IMR-90 (cell line): ENCODE measurements around the gene RTEL1. TPM values are rescaled to one million over a fixed set of nuclear protein-coding genes. Genes with fewer than 3 reads are reported as not detected.

Experiments
- ATAC-seq: fragments of 200-7000 bp; cut with Tn5 transposase; 2 replicates; pipeline ENCODE4 v1.9.1; 2020; ENCODE audit warnings: low read depth, mild to moderate bottlenecking, moderate library complexity
- BruUV-seq: library from RNA; stranded (reverse); fragments of 400-500 nt; replicated peaks from 2 replicates; lab custom pipeline; 2021; lab: Mats Ljungman, UMichigan
- CTCF ChIA-PET: fragments of 300-600 bp; formaldehyde crosslinking; extraction: SDS; loops from one replicate; lab custom pipeline; 2021; ENCODE audit warnings: antibody characterized with exemption; lab: Yijun Ruan, JAX
- POLR2A ChIA-PET: fragments of 300-600 bp; sonication (Branson Sonifier 250); formaldehyde crosslinking; loops from one replicate; lab custom pipeline; 2022; ENCODE audit warnings: antibody characterized with exemption; ENCODE audit not compliant: unreplicated experiment; lab: Charles Lee
- DNase-seq: peaks from one replicate; pipeline ENCODE4 v3.0.0; 2013
- H2AFZ ChIP-seq: replicated peaks from 2 replicates; pipeline ENCODE3; 2013; ENCODE audit warnings: low read length, mild to moderate bottlenecking; ENCODE audit not compliant: poor library complexity
- H2AK5ac ChIP-seq: 2 replicates; pipeline ENCODE4 v1.6.1; 2013; ENCODE audit warnings: low read depth, low read length, inconsistent platforms
- H2AK9ac ChIP-seq: replicated peaks from 2 replicates; pipeline ENCODE3; 2013; ENCODE audit warnings: mild to moderate bottlenecking, low read depth, low read length, moderate library complexity; ENCODE audit not compliant: poor library complexity
- H2BK120ac ChIP-seq: 2 replicates; pipeline ENCODE4 v1.6.1; 2013; ENCODE audit warnings: low read depth, low read length, inconsistent platforms
- H2BK15ac ChIP-seq: 3 replicates; pipeline ENCODE4 v1.6.1; 2013; ENCODE audit warnings: low read depth, low read length, inconsistent platforms
- H2BK20ac ChIP-seq: 2 replicates; pipeline ENCODE4 v1.6.1; 2013; ENCODE audit warnings: low read depth, mild to moderate bottlenecking, inconsistent platforms, low read length, moderate library complexity
- H2BK5ac ChIP-seq: 2 replicates; pipeline ENCODE4 v1.6.1; 2013; ENCODE audit warnings: mild to moderate bottlenecking, low read depth, low read length, inconsistent platforms; ENCODE audit not compliant: poor library complexity, severe bottlenecking
- H3K14ac ChIP-seq: replicated peaks from 2 replicates; pipeline ENCODE4 v1.6.1; 2013; ENCODE audit warnings: low read depth, low read length, inconsistent platforms
- H3K18ac ChIP-seq: 2 replicates; pipeline ENCODE4 v1.6.1; 2013; ENCODE audit warnings: low read depth, low read length, control low read depth
- H3K23ac ChIP-seq: 2 replicates; pipeline ENCODE4 v1.6.1; 2013; ENCODE audit warnings: low read depth, low read length, inconsistent platforms
- H3K27ac ChIP-seq: 2 replicates; pipeline ENCODE4 v1.5.1; 2013; ENCODE audit warnings: mild to moderate bottlenecking, control low read depth, low read length; ENCODE audit not compliant: insufficient read depth
- H3K27me3 ChIP-seq: 2 replicates; pipeline ENCODE4 v1.6.1; 2013; ENCODE audit warnings: low read length; ENCODE audit not compliant: control insufficient read depth, insufficient read depth
- H3K36me3 ChIP-seq: 2 replicates; pipeline ENCODE4 v1.6.1; 2013; ENCODE audit warnings: low read length, mixed read lengths; ENCODE audit not compliant: control insufficient read depth, insufficient read depth
- H3K4ac ChIP-seq: 2 replicates; pipeline ENCODE4 v1.6.1; 2013; ENCODE audit warnings: low read depth, low read length, inconsistent platforms
- H3K4me1 ChIP-seq: 2 replicates; pipeline ENCODE4 v1.6.1; 2013; ENCODE audit warnings: low read length, mixed read lengths; ENCODE audit not compliant: control insufficient read depth, insufficient read depth
- H3K4me2 ChIP-seq: 2 replicates; pipeline ENCODE4 v1.6.1; 2013; ENCODE audit warnings: low read depth, mild to moderate bottlenecking, control low read depth, low read length, moderate library complexity
- H3K4me3 ChIP-seq: 2 replicates; pipeline ENCODE4 v1.5.1; 2013; ENCODE audit warnings: low read depth, mild to moderate bottlenecking, control low read depth, low read length, moderate library complexity; ENCODE audit not compliant: insufficient read depth
- H3K56ac ChIP-seq: 2 replicates; pipeline ENCODE4 v1.6.1; 2013; ENCODE audit warnings: low read length, inconsistent platforms; ENCODE audit not compliant: insufficient read depth; ENCODE audit errors: extremely low read depth
- H3K79me1 ChIP-seq, 2 experiments: 2 replicates each; pipeline ENCODE4 v1.6.1; 2013; ENCODE audit warnings: low read length in 2 of 2, inconsistent platforms in 1 of 2, low read depth in 1 of 2
- H3K9ac ChIP-seq: 2 replicates; pipeline ENCODE4 v1.6.1; 2013; ENCODE audit warnings: low read depth, low read length, control low read depth
- H3K9me1 ChIP-seq: 2 replicates; pipeline ENCODE4 v1.6.1; 2013; ENCODE audit warnings: low read length, inconsistent platforms; ENCODE audit not compliant: insufficient read depth
- H3K9me3 ChIP-seq: 2 replicates; pipeline ENCODE4 v1.6.1; 2013; ENCODE audit warnings: low read length; ENCODE audit not compliant: control insufficient read depth, insufficient read depth
- H4K20me1 ChIP-seq: 2 replicates; pipeline ENCODE4 v1.6.1; 2013; ENCODE audit warnings: low read length, inconsistent platforms; ENCODE audit not compliant: insufficient read depth
- H4K5ac ChIP-seq: 2 replicates; pipeline ENCODE4 v1.6.1; 2013; ENCODE audit warnings: mild to moderate bottlenecking, low read depth, low read length, control low read depth
- H4K8ac ChIP-seq, 2 experiments: 2 replicates each; pipeline ENCODE4 v1.6.1; 2013; ENCODE audit warnings: low read depth in 2 of 2, low read length in 2 of 2, control low read depth in 1 of 2, inconsistent platforms in 1 of 2
- H4K91ac ChIP-seq: 2 replicates; pipeline ENCODE4 v1.6.1; 2013; ENCODE audit warnings: low read depth, low read length, inconsistent platforms; ENCODE audit not compliant: insufficient read depth
- BHLHE40 ChIP-seq: fragments of 150-350 bp; IDR thresholded peaks from 2 replicates; pipeline ENCODE4 v1.6.1; 2016; ENCODE audit warnings: mild to moderate bottlenecking, low read depth, low read length
- FOS ChIP-seq: fragments of 150-350 bp; IDR thresholded peaks from 2 replicates; pipeline ENCODE4 v1.6.1; 2016; ENCODE audit warnings: low read depth, low read length
- MAFK ChIP-seq: IDR thresholded peaks from 2 replicates; pipeline ENCODE4 v1.6.1; 2012; ENCODE audit warnings: low read depth, low read length, improper control_type of control experiment
- MAZ ChIP-seq: IDR thresholded peaks from 2 replicates; pipeline ENCODE4 v1.6.1; 2012; ENCODE audit warnings: low read depth, mild to moderate bottlenecking, low read length, improper control_type of control experiment, moderate library complexity, borderline replicate concordance
- MXI1 ChIP-seq: IDR thresholded peaks from 2 replicates; pipeline ENCODE4 v1.6.1; 2012; ENCODE audit warnings: low read depth, mild to moderate bottlenecking, low read length, moderate library complexity, borderline replicate concordance
- NFE2L2 ChIP-seq: fragments of 150-350 bp; IDR thresholded peaks from 2 replicates; pipeline ENCODE4 v1.6.1; 2016; ENCODE audit warnings: low read depth, mild to moderate bottlenecking, low read length
- POLR2A ChIP-seq: IDR thresholded peaks from 2 replicates; pipeline ENCODE4 v1.6.1; 2012; ENCODE audit warnings: mild to moderate bottlenecking, low read depth, low read length
- RAD21 ChIP-seq: IDR thresholded peaks from 2 replicates; pipeline ENCODE4 v1.6.1; 2012; ENCODE audit warnings: low read length, improper control_type of control experiment
- RFX5 ChIP-seq: IDR thresholded peaks from 2 replicates; pipeline ENCODE4 v1.8.0; 2012; ENCODE audit warnings: low read depth, mild to moderate bottlenecking, low read length, moderate library complexity
- WGBS, 2 experiments: methylation state at CpG; one replicate each; pipeline versions ENCODE4 v1.1.5 to v1.1.7; 2013; ENCODE audit warnings: missing lambda C conversion rate in 2 of 2; ENCODE audit not compliant: insufficient read length in 1 of 2; ENCODE audit errors: extremely low coverage in 2 of 2; 5-methylcytosine and 5-hydroxymethylcytosine counted together
- dilution Hi-C: fragments of 300-500 bp; cut with HindIII; formaldehyde crosslinking; loops from one replicate; pipeline ENCODE4 v1.14.3; 2018; ENCODE audit warnings: low sequenced_read_pairs; ENCODE audit not compliant: unreplicated experiment
- in situ Hi-C: fragments of 300-500 bp; cut with MboI; formaldehyde crosslinking; loops from 3 replicates; pipeline ENCODE4 v1.14.3; 2019; ENCODE audit warnings: low sequenced_read_pairs, inconsistent platforms, mixed read lengths
- intact Hi-C: fragments of 100-400 bp; cut with micrococcal nuclease; formaldehyde crosslinking; loops from 2 replicates; pipeline ENCODE4 v1.10.0; 2022
- polyA plus RNA-seq, 3 experiments: library from polyadenylated mRNA; depleted of rRNA; stranded (reverse); fragments of >200 nt; gene quantifications; 2 replicates each; pipeline ENCODE4 v1.2.3, GENCODE V29; 2012; ENCODE audit warnings: low replicate concordance in 1 of 3
- total RNA-seq: library from RNA; depleted of rRNA; stranded (reverse); fragments of >200 nt; gene quantifications from 2 replicates; pipeline ENCODE4 v1.2.3, GENCODE V29; 2012
- TF ChIP-seq, protein P1 (sequence below): fragments of 150-350 bp; IDR thresholded peaks from 2 replicates; pipeline ENCODE4 v1.6.1; 2017; ENCODE audit warnings: mild to moderate bottlenecking, antibody characterized with exemption, low read length, low read depth
- TF ChIP-seq, protein P2 (sequence below): conservative IDR thresholded peaks from 2 replicates; pipeline ENCODE4 v1.5.1; 2012; ENCODE audit warnings: mild to moderate bottlenecking, low read depth, low read length, improper control_type of control experiment
- TF ChIP-seq, protein P3 (sequence below): fragments of 150-350 bp; IDR thresholded peaks from 2 replicates; pipeline ENCODE4 v1.6.1; 2016; ENCODE audit warnings: low read depth, mild to moderate bottlenecking, low read length, moderate library complexity, borderline replicate concordance

The RTEL1 gene
- total and polyA plus RNA-seq, 2 of the 4 experiments (the other 2 are of a cell fraction): 14.7 to 18.8 TPM

DNA sequence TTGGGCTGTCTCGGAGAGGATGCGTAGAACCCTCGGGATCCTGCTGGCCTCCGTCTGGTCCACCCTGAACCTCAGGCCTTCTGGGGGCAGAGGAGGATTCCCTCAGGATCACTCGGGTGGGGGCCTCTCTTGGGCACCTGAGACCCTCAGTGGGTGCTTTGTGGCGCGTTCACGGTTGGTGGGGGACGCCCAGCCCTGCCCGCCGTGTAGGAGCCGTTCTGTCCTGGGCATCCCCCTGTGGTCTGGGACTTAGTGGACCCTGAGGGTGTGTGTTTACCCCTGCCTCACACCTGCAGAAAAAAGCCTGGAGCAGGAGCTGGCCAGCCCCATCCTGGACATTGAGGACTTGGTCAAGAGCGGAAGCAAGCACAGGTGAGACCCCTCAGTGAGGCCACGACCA, 7.6 kb downstream of the RTEL1 start:
- CTCF ChIA-PET: no interaction called here
- Histone ChIP-seq H4K8ac (no peak overlapping the region), H4K5ac (no peak overlapping the region), H3K79me1 (peaks cover 7 to 33% of the 10 kb centered on the region in 2 experiments), H3K56ac (no peak overlapping the region), H3K4me1 (no peaks in the 10 kb centered on the region; the same call in 1 of the 2 replicates), H3K9me1 (no peaks in the 10 kb centered on the region), H3K4me3 (no peak overlapping the region), H2BK15ac (no peak overlapping the region), H3K27ac (no peak overlapping the region), H2BK5ac (no peak overlapping the region), H3K9me3 (no peaks in the 10 kb centered on the region), H3K36me3 (peaks cover 60% of the 10 kb centered on the region), H2BK120ac (no peak overlapping the region), H3K4ac (no peak overlapping the region), H4K91ac (no peak overlapping the region), H3K14ac (no peak overlapping the region), H2AK5ac (no peak overlapping the region), H2BK20ac (no peak overlapping the region), H3K27me3 (no peaks in the 10 kb centered on the region), H3K18ac (no peak overlapping the region), H3K23ac (no peak overlapping the region), H2AK9ac (no peak overlapping the region), H2AFZ (no peak overlapping the region), H3K9ac (no peak overlapping the region), H3K4me2 (no peak overlapping the region), H4K20me1 (no peaks in the 10 kb centered on the region)
- intact Hi-C loops: no loop called here
- POLR2A ChIA-PET: no interaction called here
- in situ Hi-C loops: no loop called here
- TF ChIP-seq, protein P1, sequence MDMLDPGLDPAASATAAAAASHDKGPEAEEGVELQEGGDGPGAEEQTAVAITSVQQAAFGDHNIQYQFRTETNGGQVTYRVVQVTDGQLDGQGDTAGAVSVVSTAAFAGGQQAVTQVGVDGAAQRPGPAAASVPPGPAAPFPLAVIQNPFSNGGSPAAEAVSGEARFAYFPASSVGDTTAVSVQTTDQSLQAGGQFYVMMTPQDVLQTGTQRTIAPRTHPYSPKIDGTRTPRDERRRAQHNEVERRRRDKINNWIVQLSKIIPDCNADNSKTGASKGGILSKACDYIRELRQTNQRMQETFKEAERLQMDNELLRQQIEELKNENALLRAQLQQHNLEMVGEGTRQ: no peak
- TF ChIP-seq RAD21 (no peak), FOS (no peak), MAZ (no peak), POLR2A (no peak), RFX5 (no peak), MXI1 (no peak), MAFK (no peak), BHLHE40 (no peak), NFE2L2 (no peak)
- TF ChIP-seq, protein P2, sequence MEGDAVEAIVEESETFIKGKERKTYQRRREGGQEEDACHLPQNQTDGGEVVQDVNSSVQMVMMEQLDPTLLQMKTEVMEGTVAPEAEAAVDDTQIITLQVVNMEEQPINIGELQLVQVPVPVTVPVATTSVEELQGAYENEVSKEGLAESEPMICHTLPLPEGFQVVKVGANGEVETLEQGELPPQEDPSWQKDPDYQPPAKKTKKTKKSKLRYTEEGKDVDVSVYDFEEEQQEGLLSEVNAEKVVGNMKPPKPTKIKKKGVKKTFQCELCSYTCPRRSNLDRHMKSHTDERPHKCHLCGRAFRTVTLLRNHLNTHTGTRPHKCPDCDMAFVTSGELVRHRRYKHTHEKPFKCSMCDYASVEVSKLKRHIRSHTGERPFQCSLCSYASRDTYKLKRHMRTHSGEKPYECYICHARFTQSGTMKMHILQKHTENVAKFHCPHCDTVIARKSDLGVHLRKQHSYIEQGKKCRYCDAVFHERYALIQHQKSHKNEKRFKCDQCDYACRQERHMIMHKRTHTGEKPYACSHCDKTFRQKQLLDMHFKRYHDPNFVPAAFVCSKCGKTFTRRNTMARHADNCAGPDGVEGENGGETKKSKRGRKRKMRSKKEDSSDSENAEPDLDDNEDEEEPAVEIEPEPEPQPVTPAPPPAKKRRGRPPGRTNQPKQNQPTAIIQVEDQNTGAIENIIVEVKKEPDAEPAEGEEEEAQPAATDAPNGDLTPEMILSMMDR: no peak
- TF ChIP-seq, protein P3, sequence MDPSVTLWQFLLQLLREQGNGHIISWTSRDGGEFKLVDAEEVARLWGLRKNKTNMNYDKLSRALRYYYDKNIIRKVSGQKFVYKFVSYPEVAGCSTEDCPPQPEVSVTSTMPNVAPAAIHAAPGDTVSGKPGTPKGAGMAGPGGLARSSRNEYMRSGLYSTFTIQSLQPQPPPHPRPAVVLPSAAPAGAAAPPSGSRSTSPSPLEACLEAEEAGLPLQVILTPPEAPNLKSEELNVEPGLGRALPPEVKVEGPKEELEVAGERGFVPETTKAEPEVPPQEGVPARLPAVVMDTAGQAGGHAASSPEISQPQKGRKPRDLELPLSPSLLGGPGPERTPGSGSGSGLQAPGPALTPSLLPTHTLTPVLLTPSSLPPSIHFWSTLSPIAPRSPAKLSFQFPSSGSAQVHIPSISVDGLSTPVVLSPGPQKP: no peak
- no CpG with 5 or more reads among the region's 14 CpGs for WGBS, 2 experiments
- no peak for ATAC-seq
- dilution Hi-C loops: no loop called here
- BruUV-seq: no TSS peak
- no peak for DNase-seq
